KOPT-K1 (cell line): ENCODE data around the gene KCNIP1.

Experiments
- H3K27ac ChIP-seq: fragments of 200-600 bp; sonication (generic); 2 replicates; pipeline ENCODE4 v1.5.1; 2016; ENCODE audit warnings: antibody characterized with exemption, mild to moderate bottlenecking, low read depth, low read length; ENCODE audit not compliant: poor library complexity, severe bottlenecking
- H3K36me3 ChIP-seq: fragments of 200-600 bp; sonication (generic); 2 replicates; pipeline ENCODE4 v1.5.1; 2017; ENCODE audit warnings: antibody characterized with exemption, mild to moderate bottlenecking, low read length, moderate library complexity; ENCODE audit not compliant: insufficient read depth
- H3K9me3 ChIP-seq: fragments of 200-600 bp; sonication (generic); 2 replicates; pipeline ENCODE4 v1.5.1; 2017; ENCODE audit warnings: antibody characterized with exemption, low read length, mild to moderate bottlenecking; ENCODE audit not compliant: insufficient read depth, poor library complexity, severe bottlenecking

Gene KCNIP1

DNA sequence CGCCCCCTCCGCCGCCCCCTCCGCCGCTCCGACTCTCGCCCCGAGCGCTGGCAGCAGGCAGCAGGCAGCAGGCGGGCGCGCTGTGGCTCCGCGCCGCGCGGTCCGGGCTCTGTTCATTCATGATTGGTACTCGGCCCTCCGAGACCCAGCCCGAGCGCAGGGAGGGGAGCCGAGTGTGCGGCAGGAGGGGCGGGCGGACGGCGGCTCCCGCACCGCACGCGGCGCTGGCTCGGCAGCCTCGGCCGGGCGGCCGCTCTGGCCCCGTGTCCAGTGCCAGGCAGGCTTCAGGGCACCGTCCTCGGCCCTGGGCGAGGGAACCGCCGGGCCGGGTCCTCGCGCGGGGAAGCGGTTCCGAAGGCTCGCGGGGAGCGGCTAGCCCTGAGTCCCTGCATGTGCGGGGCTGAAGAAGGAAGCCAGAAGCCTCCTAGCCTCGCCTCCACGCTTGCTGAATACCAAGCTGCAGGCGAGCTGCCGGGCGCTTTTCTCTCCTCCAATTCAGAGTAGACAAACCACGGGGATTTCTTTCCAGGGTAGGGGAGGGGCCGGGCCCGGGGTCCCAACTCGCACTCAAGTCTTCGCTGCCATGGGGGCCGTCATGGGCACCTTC is at the start of gene KCNIP1:
Gene KCNIP1 (plus strand): TSS at position 31 of the 607 bp plus-strand sequence.
- Histone ChIP-seq H3K27ac (no peak within 1 kb of the TSS), H3K36me3 (no peaks in the 10 kb centered on the region), H3K9me3 (no peaks in the 10 kb centered on the region)

- Histone ChIP-seq H3K27ac (no peak overlapping the region), H3K9me3 (peaks cover 4% of the 10 kb centered on the region), H3K36me3 (no peaks in the 10 kb centered on the region)
These were observed 40.4 kb upstream of the KCNIP1 start for GRCh38 chr5:170463426-170463825.

GRCh38 chr5:170464280-170465127 is 39.3 kb upstream of the KCNIP1 start:
- no peaks in the 10 kb centered on the region for H3K36me3 ChIP-seq

GRCh38 chr5:170466553-170466952 is 37.3 kb upstream of the KCNIP1 start:
- Histone ChIP-seq H3K36me3 (no peaks in the 10 kb centered on the region), H3K27ac (no peak overlapping the region), H3K9me3 (no peaks in the 10 kb centered on the region)

More at GRCh38 chr5:170464280-170465127, 39.3 kb upstream of the KCNIP1 start:
- Histone ChIP-seq H3K27ac (no peak overlapping the region), H3K9me3 (peaks cover 4% of the 10 kb centered on the region)

DNA sequence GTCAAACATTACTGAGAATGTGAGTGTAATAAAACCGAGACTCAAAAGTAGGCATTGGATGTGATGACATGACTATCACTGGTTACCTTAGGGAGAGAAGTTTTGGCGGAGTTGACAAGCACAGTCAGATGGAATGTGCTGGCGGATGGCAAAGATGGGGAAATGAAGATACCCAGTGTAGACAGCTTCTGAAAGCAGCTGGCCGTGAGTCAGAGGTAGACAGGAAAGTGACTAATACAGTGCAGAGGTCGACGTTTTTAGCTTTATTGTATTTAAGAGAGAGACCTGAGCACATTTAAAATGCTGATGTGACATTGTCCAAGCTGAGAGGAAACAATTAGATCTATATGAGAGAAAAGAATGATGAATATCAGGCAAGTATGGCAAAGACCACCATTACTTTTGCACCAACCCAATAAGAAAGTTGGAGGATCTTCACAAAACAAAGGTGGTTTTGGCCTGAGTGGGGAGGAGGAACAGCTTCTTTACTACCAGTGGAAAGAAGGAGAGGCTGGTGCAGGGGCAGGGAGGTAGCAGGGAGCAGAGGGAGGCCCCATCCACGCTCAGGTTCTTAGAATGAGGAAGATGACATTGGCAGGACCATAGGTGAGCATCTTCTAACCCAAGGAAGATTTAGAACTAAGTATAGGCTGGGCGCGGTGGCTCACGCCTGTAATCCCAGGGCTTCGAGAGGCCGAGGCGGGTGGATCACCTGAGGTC is 36.7 kb upstream of the KCNIP1 start:
- Histone ChIP-seq H3K27ac (no peak overlapping the region), H3K36me3 (no peaks in the 10 kb centered on the region), H3K9me3 (no peaks in the 10 kb centered on the region)

GRCh38 chr5:170468633-170469285 is 35.1 kb upstream of the KCNIP1 start:
- Histone ChIP-seq H3K36me3 (no peaks in the 10 kb centered on the region), H3K9me3 (no peaks in the 10 kb centered on the region), H3K27ac (no peak overlapping the region)

DNA sequence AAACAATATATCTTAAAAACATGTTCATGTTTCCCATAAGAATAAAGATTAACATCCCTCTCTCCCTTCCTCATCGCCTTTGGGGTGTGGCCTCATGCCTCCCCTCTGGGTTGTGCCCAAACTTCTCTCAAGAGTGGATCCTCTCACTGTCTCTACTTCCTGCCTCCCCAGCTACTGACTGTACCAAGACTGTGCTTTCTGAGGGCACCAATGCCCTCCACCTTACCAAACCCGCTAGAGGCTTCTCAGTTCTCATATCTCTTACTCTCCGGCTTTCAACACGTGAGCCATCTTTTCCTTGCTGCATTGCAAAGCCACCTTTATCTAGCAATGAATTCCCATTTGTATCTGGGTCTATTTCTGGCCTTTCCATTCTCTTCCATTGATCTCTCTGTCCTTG is 34.4 kb upstream of the KCNIP1 start:
- Histone ChIP-seq H3K36me3 (no peaks in the 10 kb centered on the region), H3K27ac (no peak overlapping the region), H3K9me3 (no peaks in the 10 kb centered on the region)

GRCh38 chr5:170470275-170470674 is 33.5 kb upstream of the KCNIP1 start:
- no peak overlapping the region for H3K27ac ChIP-seq
- H3K36me3 ChIP-seq, result no peaks in the 10 kb centered on the region

DNA sequence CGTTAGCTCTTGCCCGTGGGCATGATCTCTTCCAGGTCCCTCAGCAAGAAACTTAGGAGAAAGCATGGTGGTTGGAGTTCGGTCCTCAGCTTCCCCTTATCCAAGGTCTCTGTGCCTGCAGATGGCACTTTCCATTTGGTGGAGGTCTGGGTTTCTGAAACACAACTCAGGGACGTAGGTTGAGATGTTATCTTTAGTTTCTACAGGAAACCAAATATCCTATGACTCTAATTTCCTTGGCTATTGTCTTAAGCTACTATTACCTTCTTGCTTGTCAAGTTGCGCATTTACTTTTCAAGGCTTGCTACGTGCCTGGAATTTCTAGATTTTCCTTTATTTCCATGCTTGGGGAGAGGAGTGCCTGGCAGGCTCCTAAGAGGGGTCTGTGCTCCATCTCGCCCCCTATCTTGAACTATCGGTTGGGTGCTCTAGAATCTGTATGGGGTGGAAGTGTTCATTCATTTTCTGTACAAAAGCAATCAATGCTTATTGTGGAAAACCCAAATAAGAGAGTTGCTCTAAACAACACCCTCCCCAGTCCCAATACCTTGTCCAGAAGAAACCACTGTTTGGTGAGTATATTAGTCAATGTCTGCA is 32.9 kb upstream of the KCNIP1 start:
- Histone ChIP-seq H3K9me3 (no peaks in the 10 kb centered on the region), H3K27ac (no peak overlapping the region), H3K36me3 (no peaks in the 10 kb centered on the region)

More at GRCh38 chr5:170470275-170470674, 33.5 kb upstream of the KCNIP1 start:
- no peaks in the 10 kb centered on the region for H3K9me3 ChIP-seq

- Histone ChIP-seq H3K36me3 (no peaks in the 10 kb centered on the region), H3K27ac (no peak overlapping the region), H3K9me3 (no peaks in the 10 kb centered on the region)
These were observed 32.2 kb upstream of the KCNIP1 start for GRCh38 chr5:170471551-170472178.

DNA sequence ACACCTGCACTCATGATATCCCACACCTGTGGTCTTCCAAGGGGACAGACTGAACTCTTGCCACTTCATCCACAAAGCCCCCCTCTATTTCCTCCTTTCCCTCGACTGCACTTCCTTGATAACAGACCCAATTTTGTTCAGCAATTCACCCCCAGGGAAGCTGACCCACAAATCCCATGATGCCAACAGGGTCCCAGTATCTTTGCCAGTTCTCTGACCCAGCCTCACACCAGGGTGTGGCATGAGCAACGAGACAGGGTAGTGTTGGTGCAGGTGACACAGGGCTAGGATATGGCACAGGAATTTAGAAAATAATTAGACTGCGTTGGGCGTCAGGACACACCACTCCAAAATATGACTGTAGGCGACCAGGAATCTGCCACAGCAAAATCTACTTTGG is 30.2 kb upstream of the KCNIP1 start:
- Histone ChIP-seq H3K9me3 (no peaks in the 10 kb centered on the region), H3K27ac (no peak overlapping the region), H3K36me3 (no peaks in the 10 kb centered on the region)

- Histone ChIP-seq H3K9me3 (no peaks in the 10 kb centered on the region), H3K36me3 (no peaks in the 10 kb centered on the region), H3K27ac (no peak overlapping the region)
These were observed 29.1 kb upstream of the KCNIP1 start for GRCh38 chr5:170474489-170475274.

- Histone ChIP-seq H3K9me3 (no peaks in the 10 kb centered on the region), H3K36me3 (no peaks in the 10 kb centered on the region), H3K27ac (no peak overlapping the region)
These were observed 28.4 kb upstream of the KCNIP1 start for GRCh38 chr5:170475294-170476000.
